ENCODE data around the gene EPC1.
"Not testable (repeated sequence)": the region's sequence is repeated elsewhere in the genome, so short reads cannot be mapped to it uniquely, and the experiment has no call there.

The EPC1 gene

GRCh38 chr10:32371101-32371500 is 24.1 kb upstream of the EPC1 start:
- no peak for DNase-seq (ENCODE audit: low read depth)
- TF ChIP-seq CTCF (IDR thresholded peaks at IDR 0.05; ENCODE audit: low read length, missing control alignments) = no peak
- no peak overlapping the region for H3K4me3 ChIP-seq (replicated peaks; ENCODE audit: low read depth, low read length)

GRCh38 chr10:32367793-32368453 is 21.0 kb upstream of the EPC1 start:
- no peak overlapping the region for H3K4me3 ChIP-seq (replicated peaks; ENCODE audit: low read depth, low read length)
- peak; percentile 83 for DNase-seq (ENCODE audit: low read depth)
- peak; percentile 72 for TF ChIP-seq CTCF (IDR thresholded peaks at IDR 0.05; ENCODE audit: low read length, missing control alignments)

- H3K4me3 ChIP-seq (replicated peaks; ENCODE audit: low read depth, low read length) = no peak overlapping the region
- no peak for DNase-seq (ENCODE audit: low read depth)
- TF ChIP-seq CTCF (IDR thresholded peaks at IDR 0.05; ENCODE audit: low read length, missing control alignments) = no peak
Measured at GRCh38 chr10:32366588-32366987, 19.6 kb upstream of the EPC1 start.

GRCh38 chr10:32366111-32366510 is 19.2 kb upstream of the EPC1 start:
- TF ChIP-seq CTCF (IDR thresholded peaks at IDR 0.05; ENCODE audit: low read length, missing control alignments) = no peak
- H3K4me3 ChIP-seq (replicated peaks; ENCODE audit: low read depth, low read length) = no peak overlapping the region
- DNase-seq (ENCODE audit: low read depth) = no peak

- not testable (repeated sequence) for H3K4me3 ChIP-seq (replicated peaks; ENCODE audit: low read depth, low read length); DNase-seq (ENCODE audit: low read depth)
Measured at GRCh38 chr10:32365404-32365803, 18.4 kb upstream of the EPC1 start.

GRCh38 chr10:32362571-32362970 is 15.6 kb upstream of the EPC1 start:
- H3K4me3 ChIP-seq (replicated peaks; ENCODE audit: low read depth, low read length) = no peak overlapping the region
- TF ChIP-seq CTCF (IDR thresholded peaks at IDR 0.05; ENCODE audit: low read length, missing control alignments) = no peak
- DNase-seq (ENCODE audit: low read depth) = no peak

GRCh38 chr10:32360884-32361283 is 13.9 kb upstream of the EPC1 start:
- no peak for DNase-seq (ENCODE audit: low read depth)
- no peak for TF ChIP-seq CTCF (IDR thresholded peaks at IDR 0.05; ENCODE audit: low read length, missing control alignments)
- no peak overlapping the region for H3K4me3 ChIP-seq (replicated peaks; ENCODE audit: low read depth, low read length)
